KOPT-K1 (cell line): ENCODE data around the gene GRID2.
"Not testable (repeated sequence)": the region's sequence is repeated elsewhere in the genome, so short reads cannot be mapped to it uniquely, and the experiment has no call there.

Experiments
- H3K27ac ChIP-seq: fragments of 200-600 bp; sonication (generic); 2 replicates; pipeline ENCODE4 v1.5.1; 2016; ENCODE audit warnings: antibody characterized with exemption, mild to moderate bottlenecking, low read depth, low read length; ENCODE audit not compliant: poor library complexity, severe bottlenecking
- H3K36me3 ChIP-seq: fragments of 200-600 bp; sonication (generic); 2 replicates; pipeline ENCODE4 v1.5.1; 2017; ENCODE audit warnings: antibody characterized with exemption, mild to moderate bottlenecking, low read length, moderate library complexity; ENCODE audit not compliant: insufficient read depth
- H3K9me3 ChIP-seq: fragments of 200-600 bp; sonication (generic); 2 replicates; pipeline ENCODE4 v1.5.1; 2017; ENCODE audit warnings: antibody characterized with exemption, low read length, mild to moderate bottlenecking; ENCODE audit not compliant: insufficient read depth, poor library complexity, severe bottlenecking

Gene GRID2

DNA sequence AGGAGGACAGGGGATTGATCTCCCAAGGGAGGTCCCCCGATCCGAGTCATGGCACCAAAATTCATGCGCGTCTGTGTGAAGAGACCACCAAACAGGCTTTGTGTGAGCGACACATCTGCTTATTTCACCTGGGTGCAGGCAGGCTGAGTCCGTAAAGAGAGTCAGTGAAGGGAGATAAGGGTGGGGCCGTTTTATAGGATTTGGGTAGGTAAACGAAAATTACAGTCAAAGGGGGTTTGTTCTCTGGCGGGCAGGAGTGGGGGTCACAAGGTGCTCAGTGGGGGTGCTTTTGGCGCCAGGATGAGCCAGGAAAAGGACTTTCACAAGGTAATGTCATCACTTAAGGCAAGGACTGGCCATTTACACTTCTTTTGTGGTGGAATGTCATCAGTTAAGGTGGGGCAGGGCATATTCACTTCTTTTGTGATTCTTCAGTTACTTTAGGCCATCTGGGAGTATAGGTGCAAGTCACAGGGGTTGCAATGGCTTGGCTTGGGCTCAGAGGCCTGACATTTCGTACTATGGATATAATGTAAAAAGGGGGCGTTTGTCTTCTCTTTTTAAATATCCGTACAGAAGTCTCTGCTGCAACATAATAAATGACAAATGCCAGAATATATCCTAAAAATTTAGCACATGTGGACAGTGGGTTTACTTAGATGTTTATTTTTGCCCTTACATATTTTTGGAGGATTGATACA, 140.5 kb downstream of the GRID2 start:
- H3K9me3 ChIP-seq, H3K36me3 ChIP-seq, H3K27ac ChIP-seq: not testable (repeated sequence)

DNA sequence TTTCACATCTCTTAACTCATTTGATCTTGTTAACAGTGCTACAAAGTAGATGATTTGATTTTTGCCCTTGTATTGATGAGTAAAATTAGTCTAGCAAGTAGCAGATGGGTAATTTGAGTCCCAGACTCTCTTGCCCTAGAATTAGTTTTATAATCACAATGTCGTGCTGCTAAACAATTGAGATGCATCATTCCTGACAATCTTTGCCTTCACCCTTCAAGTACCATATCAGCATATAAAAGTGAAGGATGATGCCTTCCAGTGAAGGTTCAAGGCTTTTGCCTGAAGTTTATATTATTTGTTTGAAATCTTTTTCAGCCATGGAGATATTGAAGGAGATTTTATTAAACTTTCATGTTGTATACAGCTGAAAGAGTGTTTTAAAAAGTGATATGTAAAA, 141.4 kb downstream of the GRID2 start:
- Histone ChIP-seq H3K36me3 (no peaks in the 10 kb centered on the region), H3K9me3 (no peaks in the 10 kb centered on the region), H3K27ac (no peak overlapping the region)

DNA sequence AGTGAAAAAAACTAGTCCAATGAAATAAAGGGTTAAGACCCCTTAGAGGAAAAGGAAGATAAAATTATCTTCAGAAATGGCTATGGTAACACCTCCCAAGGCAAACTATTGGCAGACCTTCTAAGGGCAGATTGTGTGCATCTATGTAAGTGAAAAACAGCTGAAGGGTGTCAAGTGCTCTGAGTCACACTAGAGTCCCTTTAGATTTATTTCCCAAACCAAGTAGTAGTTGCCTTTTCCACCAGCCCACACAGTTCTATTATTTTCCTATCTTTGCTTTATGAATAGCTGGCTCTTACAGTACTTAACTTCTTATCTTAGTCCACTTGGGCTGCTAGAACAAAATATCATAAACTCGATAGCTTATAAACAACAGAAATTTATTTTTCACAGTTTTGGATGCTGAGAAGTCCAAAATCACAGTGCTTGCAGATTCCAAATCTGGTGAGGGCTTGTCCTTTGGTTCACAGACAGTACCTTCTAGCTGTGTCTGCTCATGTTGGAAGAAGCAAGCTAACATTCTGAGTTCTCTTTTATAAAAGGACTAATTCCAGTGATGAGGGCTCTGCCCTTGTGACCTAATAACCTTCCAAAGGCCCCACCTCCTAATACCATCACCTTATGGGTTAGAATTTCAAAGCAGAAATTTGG, 143.6 kb downstream of the GRID2 start:
- H3K36me3 ChIP-seq = no peaks in the 10 kb centered on the region
- no peak overlapping the region for H3K27ac ChIP-seq

DNA sequence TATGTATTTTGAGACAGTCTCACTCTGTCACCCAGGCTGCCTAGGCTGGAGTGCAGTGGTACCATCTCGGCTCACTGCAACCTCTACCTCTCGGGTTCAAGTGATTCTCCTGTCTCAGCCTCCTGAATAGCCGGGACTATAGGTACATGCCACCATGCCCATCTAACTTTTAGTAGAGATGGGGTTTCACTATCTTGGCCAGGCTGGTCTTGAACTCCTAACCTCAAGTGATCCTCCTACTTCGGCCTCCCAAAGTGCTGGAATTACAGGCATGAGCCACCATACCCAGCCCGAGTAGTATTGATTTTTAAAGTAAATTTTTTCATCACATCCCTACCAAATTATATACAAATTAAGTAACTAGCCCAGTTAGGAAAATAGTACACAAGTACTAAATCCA, 144.4 kb downstream of the GRID2 start:
- not testable (repeated sequence) for H3K27ac ChIP-seq, H3K36me3 ChIP-seq, H3K9me3 ChIP-seq

More for the DNA sequence above, 143.6 kb downstream of the GRID2 start:
- no peaks in the 10 kb centered on the region for H3K9me3 ChIP-seq

DNA sequence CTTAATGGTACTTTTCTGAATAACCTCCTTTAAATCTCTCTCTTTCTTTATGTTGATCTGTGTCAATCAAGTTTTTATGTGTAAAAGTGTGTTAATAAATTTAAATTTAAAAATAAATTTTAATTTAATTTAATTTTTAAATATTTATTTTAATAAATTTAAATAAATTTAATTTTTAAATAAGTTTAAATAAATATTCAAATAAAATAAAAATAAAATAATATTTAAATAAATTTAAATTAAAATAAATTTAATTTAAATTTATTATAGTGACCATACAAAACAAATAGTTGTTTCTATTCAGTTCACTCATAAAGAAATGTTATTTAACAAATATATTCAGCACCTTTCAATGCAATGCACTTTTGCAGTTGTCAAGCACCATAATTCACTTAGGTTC, 146.9 kb downstream of the GRID2 start:
- no peak overlapping the region for H3K27ac ChIP-seq
- no peaks in the 10 kb centered on the region for H3K9me3 ChIP-seq
- H3K36me3 ChIP-seq = no peaks in the 10 kb centered on the region

DNA sequence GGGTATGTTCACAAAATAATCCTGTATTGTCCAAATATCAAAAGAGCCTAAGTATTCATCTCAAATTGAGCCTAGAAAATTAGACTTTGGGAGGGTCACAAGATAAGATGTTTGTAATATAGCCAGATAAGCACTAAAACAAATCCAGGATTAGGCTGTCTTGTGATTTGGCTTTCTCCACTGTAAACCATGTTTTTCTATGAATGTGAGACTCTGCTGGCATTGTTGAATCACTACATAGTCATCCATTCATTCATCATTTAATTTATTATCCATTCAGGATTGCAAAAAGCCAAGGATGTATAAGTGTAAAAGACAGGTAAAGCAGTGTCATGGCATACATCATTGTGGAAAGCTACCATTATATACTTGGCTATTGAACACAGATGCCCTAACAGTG, 148.0 kb downstream of the GRID2 start:
- H3K27ac ChIP-seq = no peak overlapping the region
- no peaks in the 10 kb centered on the region for H3K9me3 ChIP-seq
- H3K36me3 ChIP-seq = no peaks in the 10 kb centered on the region

DNA sequence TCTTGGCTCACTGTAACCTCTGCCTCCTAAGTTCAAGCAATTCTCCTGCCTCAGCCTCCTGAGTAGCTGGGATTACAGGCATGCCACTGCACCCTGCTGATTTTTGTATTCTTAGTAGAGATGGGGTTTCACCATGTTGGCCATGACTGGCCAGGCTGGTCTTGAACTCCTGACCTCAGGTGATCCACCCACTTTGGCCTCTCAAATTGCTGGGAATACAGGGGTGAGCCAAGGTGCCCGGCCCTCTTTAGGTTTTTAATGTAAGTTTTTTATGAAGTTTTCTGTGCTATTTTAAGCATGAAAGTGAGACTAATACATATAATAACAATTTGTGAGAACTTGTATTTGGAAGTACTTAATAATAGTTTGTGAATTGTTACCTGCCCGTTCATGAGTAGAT, 148.6 kb downstream of the GRID2 start:
- not testable (repeated sequence) for H3K36me3 ChIP-seq, H3K9me3 ChIP-seq

DNA sequence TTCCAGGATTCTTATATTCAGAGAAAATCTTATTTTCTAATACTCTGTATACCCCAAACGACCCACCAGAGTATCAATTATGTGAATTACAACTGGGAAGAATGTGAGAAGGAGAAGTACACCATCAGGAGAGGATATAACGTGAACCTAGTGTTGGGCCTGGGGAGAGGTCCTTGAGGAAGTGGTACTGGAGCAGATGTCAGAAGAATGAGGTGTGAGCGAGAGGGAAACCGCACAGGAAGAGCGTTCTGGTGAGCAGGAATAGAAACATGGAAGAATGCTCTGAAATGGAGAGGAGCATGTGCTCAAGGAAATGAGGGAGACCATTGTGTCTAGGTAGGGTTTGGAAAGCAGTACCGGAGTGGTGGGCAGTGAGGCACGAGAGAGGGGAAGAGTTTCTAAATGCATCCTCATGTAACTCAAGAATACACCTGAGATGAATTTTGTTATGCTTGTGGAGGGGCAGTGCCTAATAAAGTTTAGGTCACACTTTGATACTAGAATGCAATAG, 151.6 kb downstream of the GRID2 start:
- Histone ChIP-seq H3K36me3 (no peaks in the 10 kb centered on the region), H3K9me3 (no peaks in the 10 kb centered on the region), H3K27ac (no peak overlapping the region)

More for the DNA sequence above, 148.6 kb downstream of the GRID2 start:
- H3K27ac ChIP-seq = not testable (repeated sequence)

DNA sequence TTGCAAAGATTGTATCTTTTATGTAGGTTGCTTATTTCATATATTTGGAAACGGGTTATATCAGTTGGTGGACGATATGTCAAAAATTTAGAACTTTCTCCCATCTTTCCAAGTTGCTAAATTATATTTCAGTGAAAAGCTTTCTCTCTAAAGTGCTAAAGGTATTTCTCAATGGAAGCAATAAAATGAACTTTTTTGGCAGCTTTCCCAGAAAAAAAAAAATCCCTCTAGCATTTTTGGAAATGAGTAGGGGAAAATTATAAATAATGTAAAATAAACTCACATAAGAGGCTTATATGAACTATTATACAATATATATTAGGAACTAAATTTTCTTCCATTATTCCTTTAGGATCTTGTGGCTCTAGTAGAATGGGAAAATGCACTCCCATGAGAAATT, 152.2 kb downstream of the GRID2 start:
- Histone ChIP-seq H3K27ac (no peak overlapping the region), H3K36me3 (no peaks in the 10 kb centered on the region), H3K9me3 (no peaks in the 10 kb centered on the region)

DNA sequence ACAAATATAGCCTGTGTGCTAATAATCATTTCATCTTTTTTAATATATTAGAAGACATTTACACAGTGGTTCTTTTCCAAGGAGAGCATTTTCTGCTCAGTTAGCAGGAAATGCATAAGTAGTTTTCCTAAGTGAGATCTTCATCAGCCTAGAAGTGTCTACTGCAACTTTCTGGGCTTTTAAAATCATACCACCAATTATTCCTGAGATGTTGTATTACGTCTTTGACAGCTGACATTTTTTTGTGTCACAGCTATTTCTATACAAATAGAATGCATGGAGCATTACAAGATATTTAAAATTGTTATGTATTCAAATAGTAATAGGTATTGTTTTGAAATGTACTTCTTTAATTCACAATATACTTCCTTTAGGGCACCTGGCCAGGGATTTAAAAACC, 158.0 kb downstream of the GRID2 start:
- no peaks in the 10 kb centered on the region for H3K9me3 ChIP-seq
- H3K27ac ChIP-seq = no peak overlapping the region
- H3K36me3 ChIP-seq = no peaks in the 10 kb centered on the region

DNA sequence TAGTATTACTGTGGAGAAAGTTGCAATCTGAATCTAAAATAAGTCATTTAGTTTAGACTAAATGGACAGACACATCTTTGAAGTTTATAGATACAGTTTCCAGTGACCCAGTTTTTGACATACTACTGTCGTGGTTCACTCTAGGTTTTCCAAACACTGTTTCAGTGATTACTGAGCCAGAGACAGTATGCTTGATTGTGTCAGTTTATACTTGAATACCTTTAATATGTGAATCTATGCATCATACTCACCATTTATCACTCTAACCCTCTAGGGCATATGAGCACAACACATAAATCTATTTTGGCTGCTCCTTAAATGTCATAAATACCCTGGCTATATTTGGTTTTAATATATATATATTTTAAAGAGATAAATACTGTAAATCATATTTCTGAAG, 173.5 kb downstream of the GRID2 start:
- Histone ChIP-seq H3K36me3 (no peaks in the 10 kb centered on the region), H3K9me3 (no peaks in the 10 kb centered on the region), H3K27ac (no peak overlapping the region)

DNA sequence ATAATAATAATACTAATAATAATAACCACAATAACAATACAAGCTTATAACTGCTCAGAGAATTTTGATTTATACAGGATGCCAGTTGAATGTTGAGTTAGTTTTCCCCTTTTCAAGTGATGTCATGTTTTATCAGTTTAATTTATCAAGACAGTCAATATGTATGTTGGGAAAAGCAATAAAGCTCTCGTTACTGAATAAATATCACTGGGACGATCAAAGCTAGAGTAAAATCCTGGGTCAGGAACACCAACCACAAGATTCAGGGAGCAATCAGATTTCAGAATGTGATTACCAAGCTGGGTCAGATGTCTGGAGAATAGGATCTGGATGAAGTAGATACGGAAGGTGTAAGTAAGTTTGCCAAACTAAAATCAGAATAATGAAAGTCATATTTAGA, 179.6 kb downstream of the GRID2 start:
- Histone ChIP-seq H3K9me3 (no peaks in the 10 kb centered on the region), H3K27ac (no peak overlapping the region), H3K36me3 (no peaks in the 10 kb centered on the region)

DNA sequence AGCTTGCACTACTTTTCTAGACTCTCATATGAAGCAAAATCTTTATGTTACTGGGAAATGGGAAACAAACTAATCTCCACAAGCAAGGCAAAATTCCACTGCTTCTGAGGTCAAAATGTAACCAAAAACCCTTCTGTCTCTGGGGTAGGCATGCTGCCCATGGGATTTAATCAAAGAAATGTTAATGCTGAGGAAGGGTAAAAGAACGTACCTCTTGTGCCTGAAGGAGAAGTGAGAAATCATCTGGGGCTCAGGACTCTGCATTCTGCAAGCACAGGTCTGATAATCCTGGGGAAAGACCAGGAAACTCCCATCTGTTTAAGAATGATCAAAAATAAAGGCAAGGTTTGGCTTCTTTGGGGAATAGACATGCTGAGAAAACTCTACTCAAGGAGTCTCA, 184.7 kb downstream of the GRID2 start:
- H3K36me3 ChIP-seq = no peaks in the 10 kb centered on the region
- H3K27ac ChIP-seq = no peak overlapping the region
- H3K9me3 ChIP-seq = no peaks in the 10 kb centered on the region

DNA sequence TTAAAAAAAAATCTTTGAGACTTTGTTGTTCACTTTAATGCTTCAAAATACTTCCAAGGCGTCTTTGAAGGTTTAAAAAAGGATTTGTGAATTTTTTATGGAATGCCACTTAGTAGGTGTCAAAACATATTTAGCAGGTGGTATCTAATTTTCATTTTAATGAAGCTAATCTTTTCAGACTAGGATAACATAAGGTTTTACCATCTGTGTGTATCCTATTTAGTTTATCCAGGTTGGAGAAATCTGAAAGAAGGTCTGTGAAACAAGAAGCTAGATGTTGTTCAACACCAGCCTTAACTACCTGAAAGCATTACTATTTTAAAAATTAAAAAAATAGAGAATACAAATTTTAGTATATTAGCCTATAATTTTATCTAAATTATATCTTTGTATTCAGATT, 193.4 kb downstream of the GRID2 start:
- Histone ChIP-seq H3K9me3 (no peaks in the 10 kb centered on the region), H3K36me3 (no peaks in the 10 kb centered on the region), H3K27ac (no peak overlapping the region)

DNA sequence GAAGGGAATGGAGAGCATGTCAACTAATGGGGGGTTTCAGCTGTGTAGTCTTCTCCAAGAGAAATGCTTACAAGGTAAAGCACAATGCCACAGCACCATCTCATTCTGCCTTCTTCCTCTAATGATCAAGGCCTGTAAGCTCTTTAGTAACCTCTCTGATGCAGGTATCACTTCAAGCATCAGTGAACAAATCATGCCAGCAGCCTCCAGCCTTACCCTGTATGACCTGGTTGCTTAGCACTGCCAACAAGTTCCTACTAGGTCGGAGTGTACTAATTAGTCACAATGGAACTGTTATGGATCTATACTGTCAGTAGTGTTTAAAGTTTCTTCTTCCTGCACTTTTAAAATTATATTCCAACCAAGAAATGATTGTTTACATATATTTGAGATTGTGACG, 197.7 kb downstream of the GRID2 start:
- H3K27ac ChIP-seq = no peak overlapping the region
- H3K9me3 ChIP-seq = no peaks in the 10 kb centered on the region
- H3K36me3 ChIP-seq = no peaks in the 10 kb centered on the region

DNA sequence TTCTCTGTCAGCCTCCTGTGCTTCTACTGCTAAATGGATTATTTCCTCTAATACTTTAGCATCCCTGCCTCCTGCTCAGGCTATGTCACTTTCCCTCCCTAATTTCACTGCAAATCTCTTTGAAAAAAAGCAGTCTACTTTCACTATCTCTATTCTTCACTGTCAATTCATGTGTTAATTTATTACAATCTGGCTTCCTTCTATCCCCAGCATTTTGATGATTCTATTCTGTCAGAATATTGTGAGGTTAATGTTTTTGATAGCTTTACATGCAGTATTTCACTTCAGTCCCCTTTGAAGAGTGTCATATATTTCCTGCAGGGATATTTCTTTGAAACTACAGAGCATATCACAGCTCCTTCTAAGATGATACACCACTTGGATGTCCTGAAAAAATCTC, 203.2 kb downstream of the GRID2 start:
- no peak overlapping the region for H3K27ac ChIP-seq
- H3K36me3 ChIP-seq = no peaks in the 10 kb centered on the region
- H3K9me3 ChIP-seq = no peaks in the 10 kb centered on the region
